Mesothelial cell of epicardium (in vitro differentiated cells): Measurements from ENCODE around the gene HHAT. TPM values are rescaled to one million over a fixed set of nuclear protein-coding genes. Genes with fewer than 3 reads are reported as not detected.

Experiments
- DNase-seq, 2 experiments: peaks; one replicate each; pipeline ENCODE4 v3.0.0; 2021; ENCODE audit warnings: low spot score in 2 of 2; ENCODE audit not compliant: unreplicated experiment in 2 of 2
- H3K27ac Mint-ChIP-seq: 2 replicates; pipeline ENCODE4 v1.8.0; 2021; ENCODE audit warnings: mixed read lengths
- H3K27me3 Mint-ChIP-seq: 2 replicates; pipeline ENCODE4 v1.8.0; 2021; ENCODE audit warnings: low read depth, mixed read lengths
- H3K36me3 Mint-ChIP-seq: 2 replicates; pipeline ENCODE4 v1.8.0; 2021; ENCODE audit warnings: mixed read lengths
- H3K4me1 Mint-ChIP-seq: 2 replicates; pipeline ENCODE4 v1.8.0; 2021; ENCODE audit warnings: mixed read lengths
- H3K4me3 Mint-ChIP-seq: 2 replicates; pipeline ENCODE4 v1.8.0; 2021; ENCODE audit warnings: mild to moderate bottlenecking, moderate library complexity, mixed read lengths
- H3K9me3 Mint-ChIP-seq: 2 replicates; pipeline ENCODE4 v1.8.0; 2021; ENCODE audit warnings: mixed read lengths
- total RNA-seq: library from RNA; stranded (reverse); gene quantifications from 3 replicates; pipeline ENCODE4 v1.2.1, GENCODE V29; 2021
- TF ChIP-seq, protein P1 (sequence below): fragments of 200-600 bp; sonication (generic); IDR thresholded peaks from one replicate; pipeline ENCODE4 v1.5.0; 2021; ENCODE audit warnings: antibody characterized with exemption; ENCODE audit not compliant: unreplicated experiment

HHAT gene
- total RNA-seq, 1 donor from 2014 or later, result 19.2 TPM

DNA sequence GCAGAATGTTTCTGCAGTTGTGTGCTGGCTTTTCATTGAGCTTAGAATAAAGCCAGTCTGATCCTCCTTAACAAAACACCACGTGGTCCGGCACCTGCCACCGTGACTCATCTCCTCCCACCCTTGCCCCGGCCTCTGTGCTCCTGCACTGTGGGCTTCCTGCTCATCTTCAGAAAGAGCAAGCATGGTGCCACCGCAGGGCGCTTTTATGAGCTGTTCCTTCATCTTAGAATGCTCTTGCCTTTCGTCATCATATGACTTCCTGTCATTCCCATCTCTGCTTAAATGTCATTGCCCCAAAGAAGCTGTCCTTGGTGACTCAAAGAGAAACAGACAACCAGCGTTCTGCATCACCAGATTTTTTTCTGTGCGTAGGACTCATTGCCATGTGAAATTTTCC lies 117.8 kb downstream of the HHAT start:
- no peak overlapping the region for H3K4me3 Mint-ChIP-seq
- TF ChIP-seq, protein P1, sequence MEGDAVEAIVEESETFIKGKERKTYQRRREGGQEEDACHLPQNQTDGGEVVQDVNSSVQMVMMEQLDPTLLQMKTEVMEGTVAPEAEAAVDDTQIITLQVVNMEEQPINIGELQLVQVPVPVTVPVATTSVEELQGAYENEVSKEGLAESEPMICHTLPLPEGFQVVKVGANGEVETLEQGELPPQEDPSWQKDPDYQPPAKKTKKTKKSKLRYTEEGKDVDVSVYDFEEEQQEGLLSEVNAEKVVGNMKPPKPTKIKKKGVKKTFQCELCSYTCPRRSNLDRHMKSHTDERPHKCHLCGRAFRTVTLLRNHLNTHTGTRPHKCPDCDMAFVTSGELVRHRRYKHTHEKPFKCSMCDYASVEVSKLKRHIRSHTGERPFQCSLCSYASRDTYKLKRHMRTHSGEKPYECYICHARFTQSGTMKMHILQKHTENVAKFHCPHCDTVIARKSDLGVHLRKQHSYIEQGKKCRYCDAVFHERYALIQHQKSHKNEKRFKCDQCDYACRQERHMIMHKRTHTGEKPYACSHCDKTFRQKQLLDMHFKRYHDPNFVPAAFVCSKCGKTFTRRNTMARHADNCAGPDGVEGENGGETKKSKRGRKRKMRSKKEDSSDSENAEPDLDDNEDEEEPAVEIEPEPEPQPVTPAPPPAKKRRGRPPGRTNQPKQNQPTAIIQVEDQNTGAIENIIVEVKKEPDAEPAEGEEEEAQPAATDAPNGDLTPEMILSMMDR, result no peak
- H3K27me3 Mint-ChIP-seq, result peaks cover 6% of the 10 kb centered on the region
- H3K36me3 Mint-ChIP-seq, result peaks cover 4% of the 10 kb centered on the region
- DNase-seq, result no peak
- no peak overlapping the region for H3K27ac Mint-ChIP-seq
- no peaks in the 10 kb centered on the region for H3K9me3 Mint-ChIP-seq
- no peaks in the 10 kb centered on the region for H3K4me1 Mint-ChIP-seq

DNA sequence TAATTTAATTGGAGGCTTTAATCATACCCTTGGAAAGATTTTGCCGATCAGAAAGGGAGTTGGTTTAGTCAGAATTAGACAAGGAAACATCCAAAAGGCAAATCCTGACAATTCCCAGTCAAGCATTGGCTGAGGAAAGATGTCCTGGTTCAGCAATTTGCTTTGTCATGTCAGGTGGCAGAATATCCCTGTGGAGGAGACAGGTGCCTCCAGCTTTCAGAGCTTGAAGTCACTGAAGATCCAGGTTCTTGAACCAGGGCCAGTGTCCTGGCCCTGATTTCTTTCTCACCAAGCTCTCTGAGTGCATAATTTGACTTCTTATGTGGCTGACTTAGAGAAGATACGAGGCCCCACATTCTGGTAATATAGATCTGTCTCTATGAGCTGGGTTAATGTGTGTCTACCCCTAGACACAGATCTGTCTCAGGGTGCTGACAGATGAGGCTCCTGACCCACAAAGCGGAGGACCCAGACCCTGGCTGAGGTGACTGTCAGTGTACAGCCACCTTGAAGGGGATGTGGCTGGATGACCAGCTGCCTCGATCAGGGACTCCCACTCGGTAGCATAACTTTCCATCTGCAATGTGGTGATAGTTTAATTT lies 118.9 kb downstream of the HHAT start:
- Mint-ChIP-seq H3K4me3 (no peak overlapping the region), H3K27ac (no peak overlapping the region), H3K9me3 (no peaks in the 10 kb centered on the region), H3K36me3 (peaks cover 4% of the 10 kb centered on the region), H3K27me3 (peaks cover 6% of the 10 kb centered on the region), H3K4me1 (no peaks in the 10 kb centered on the region)
- TF ChIP-seq, protein P1, result no peak
- DNase-seq, result no peak

DNA sequence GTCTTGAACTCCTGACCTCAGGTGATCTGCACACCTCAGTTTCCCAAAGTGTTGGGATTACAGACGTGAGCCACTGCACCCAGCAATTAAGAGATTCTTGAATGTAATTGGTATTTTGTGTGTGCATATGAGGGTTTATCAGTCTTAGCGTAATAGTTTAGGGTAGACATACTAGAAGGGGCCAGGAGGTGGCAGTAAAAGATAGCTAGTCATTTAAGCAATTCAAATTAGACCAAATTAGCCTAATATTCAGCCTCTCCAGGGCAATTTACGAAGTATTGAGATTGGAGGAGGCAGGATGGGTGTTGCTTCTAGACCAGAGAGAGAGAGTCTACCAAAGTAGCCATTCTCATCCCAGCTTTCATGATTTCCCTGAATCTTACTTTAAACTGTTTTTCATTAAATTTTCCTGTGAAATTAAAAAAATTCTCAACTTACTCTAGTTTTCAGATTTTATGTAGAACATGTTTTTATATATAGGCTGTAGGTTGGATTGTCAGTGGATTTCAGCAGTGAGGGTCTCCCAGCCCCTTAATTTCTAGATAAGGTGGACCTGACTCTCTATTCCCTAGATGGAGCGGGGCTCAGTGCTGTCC lies 119.7 kb downstream of the HHAT start:
- Mint-ChIP-seq H3K36me3 (peaks cover 4% of the 10 kb centered on the region), H3K27ac (no peak overlapping the region), H3K9me3 (no peaks in the 10 kb centered on the region), H3K4me3 (no peak overlapping the region), H3K4me1 (no peaks in the 10 kb centered on the region), H3K27me3 (peaks cover 6% of the 10 kb centered on the region)
- TF ChIP-seq, protein P1, result peak; percentile 58
- DNase-seq, result no peak

DNA sequence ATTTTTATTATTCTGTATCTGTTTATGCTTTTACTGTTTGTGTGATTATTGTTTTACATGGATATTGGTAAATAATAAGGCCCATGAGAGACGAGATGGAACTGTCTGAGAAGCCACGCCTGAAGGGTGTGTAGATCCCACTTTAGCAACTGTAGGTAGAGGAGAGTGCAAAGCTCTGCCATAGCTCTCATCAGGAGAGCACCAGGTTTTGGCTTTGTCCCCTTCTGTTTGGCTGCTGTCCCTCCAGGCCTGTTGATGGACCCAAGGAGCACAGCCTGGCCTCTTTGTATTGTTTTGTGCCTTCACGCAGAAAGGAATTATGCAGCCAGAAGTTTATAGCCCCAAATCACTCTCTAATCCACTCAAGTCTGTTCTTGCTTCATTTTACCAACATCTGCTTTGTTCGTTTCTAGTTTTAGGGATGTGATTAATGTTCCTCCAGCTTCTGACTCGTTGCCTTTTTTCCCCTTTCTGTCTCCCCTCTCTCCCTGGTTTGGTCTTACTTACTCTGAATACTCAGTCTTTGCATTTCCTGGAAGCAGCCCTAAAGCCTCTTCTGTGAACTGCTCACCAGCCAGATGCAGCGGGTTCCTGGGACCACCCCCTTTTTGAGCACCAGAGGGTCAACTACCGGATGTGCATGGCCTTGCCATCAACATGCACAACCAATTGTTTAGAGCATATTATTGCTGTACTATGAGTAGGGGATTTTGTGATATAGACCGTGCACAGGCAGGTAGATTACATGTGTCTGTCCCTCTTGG lies 127.3 kb downstream of the HHAT start:
- no peak for DNase-seq
- H3K4me3 Mint-ChIP-seq, result no peak overlapping the region
- peaks cover 9% of the 10 kb centered on the region for H3K9me3 Mint-ChIP-seq
- H3K27ac Mint-ChIP-seq, result no peak overlapping the region
- TF ChIP-seq, protein P1, result no peak
- peaks cover 14% of the 10 kb centered on the region for H3K36me3 Mint-ChIP-seq
- H3K27me3 Mint-ChIP-seq, result no peaks in the 10 kb centered on the region
- no peaks in the 10 kb centered on the region for H3K4me1 Mint-ChIP-seq

DNA sequence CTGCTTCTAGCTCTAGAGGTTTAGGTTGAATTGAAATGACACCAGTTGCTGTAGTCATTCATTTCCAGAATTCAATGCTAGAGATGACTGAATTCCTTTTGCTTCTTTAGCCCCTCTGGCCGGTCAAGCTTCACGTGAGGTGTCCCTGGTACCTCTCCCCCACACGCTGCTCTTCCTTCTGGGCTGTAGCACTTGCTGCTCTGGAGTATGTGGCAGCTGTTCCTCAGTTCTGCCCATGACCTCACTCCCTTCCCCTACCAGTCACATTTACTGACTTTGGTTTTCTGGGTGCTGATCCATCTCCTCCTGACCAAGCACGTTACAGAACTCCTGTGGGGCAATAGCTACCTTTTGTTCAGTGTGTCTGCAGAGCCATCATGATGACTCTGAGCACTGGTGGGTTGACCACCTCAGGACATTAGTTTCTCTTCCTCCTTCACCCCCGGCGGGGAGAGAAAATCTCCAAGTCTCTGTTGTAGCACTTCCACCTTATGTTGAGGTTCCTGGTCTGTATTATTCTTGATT lies 128.1 kb downstream of the HHAT start:
- H3K4me1 Mint-ChIP-seq, result peaks cover 3% of the 10 kb centered on the region
- H3K27me3 Mint-ChIP-seq, result no peaks in the 10 kb centered on the region
- peaks cover 9% of the 10 kb centered on the region for H3K9me3 Mint-ChIP-seq
- peaks cover 14% of the 10 kb centered on the region for H3K36me3 Mint-ChIP-seq
- no peak overlapping the region for H3K4me3 Mint-ChIP-seq
- DNase-seq, result no peak
- no peak overlapping the region for H3K27ac Mint-ChIP-seq
- TF ChIP-seq, protein P1, result no peak
